Activated naive CD8-positive, alpha-beta T cell (primary cell): ENCODE data around the gene SLC6A11.

Source experiments
- H3K27ac Mint-ChIP-seq: one replicate; pipeline ENCODE4 v1.8.0; 2021; ENCODE audit warnings: mixed read lengths
- H3K27me3 Mint-ChIP-seq: one replicate; pipeline ENCODE4 v1.8.0; 2021; ENCODE audit warnings: mixed read lengths
- H3K36me3 Mint-ChIP-seq: one replicate; pipeline ENCODE4 v1.8.0; 2021; ENCODE audit warnings: mixed read lengths
- H3K4me1 Mint-ChIP-seq: one replicate; pipeline ENCODE4 v1.8.0; 2021; ENCODE audit warnings: low read depth, mixed read lengths
- H3K4me3 Mint-ChIP-seq: one replicate; pipeline ENCODE4 v1.8.0; 2021; ENCODE audit warnings: mild to moderate bottlenecking, mixed read lengths
- H3K9me3 Mint-ChIP-seq: one replicate; pipeline ENCODE4 v1.8.0; 2021; ENCODE audit warnings: low read depth, mixed read lengths

Gene SLC6A11

DNA sequence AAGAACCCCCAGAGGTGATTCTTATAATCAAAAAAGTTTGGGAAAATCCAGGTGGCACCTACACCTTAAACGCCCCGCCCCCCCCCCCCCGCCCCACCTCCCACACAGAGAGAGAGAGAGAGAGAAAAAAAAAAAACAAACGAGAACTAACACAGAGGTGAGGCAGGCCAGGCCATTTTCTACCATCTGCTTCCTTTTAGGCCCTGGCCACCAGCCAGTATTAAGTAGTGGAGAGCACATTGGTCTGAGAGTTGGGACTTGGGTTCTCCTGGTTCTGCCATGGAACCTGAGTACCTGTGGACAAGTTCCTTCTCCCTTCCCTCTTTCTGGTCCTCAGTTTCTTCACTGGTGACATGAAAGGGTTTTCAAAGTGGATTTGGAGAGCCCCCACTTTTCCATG lies 60.6 kb downstream of the SLC6A11 start:
- no peaks in the 10 kb centered on the region for H3K36me3 Mint-ChIP-seq
- H3K27me3 Mint-ChIP-seq: peaks cover 6% of the 10 kb centered on the region
- no peak overlapping the region for H3K4me3 Mint-ChIP-seq

GRCh38 chr3:10882851-10883250 lies 66.8 kb downstream of the SLC6A11 start:
- Mint-ChIP-seq H3K36me3 (no peaks in the 10 kb centered on the region), H3K9me3 (no peaks in the 10 kb centered on the region), H3K27me3 (peaks cover 1% of the 10 kb centered on the region), H3K27ac (no peak overlapping the region), H3K4me3 (no peak overlapping the region), H3K4me1 (no peaks in the 10 kb centered on the region)

More for the DNA sequence above, 60.6 kb downstream of the SLC6A11 start:
- Mint-ChIP-seq H3K27ac (no peak overlapping the region), H3K4me1 (no peaks in the 10 kb centered on the region), H3K9me3 (no peaks in the 10 kb centered on the region)

DNA sequence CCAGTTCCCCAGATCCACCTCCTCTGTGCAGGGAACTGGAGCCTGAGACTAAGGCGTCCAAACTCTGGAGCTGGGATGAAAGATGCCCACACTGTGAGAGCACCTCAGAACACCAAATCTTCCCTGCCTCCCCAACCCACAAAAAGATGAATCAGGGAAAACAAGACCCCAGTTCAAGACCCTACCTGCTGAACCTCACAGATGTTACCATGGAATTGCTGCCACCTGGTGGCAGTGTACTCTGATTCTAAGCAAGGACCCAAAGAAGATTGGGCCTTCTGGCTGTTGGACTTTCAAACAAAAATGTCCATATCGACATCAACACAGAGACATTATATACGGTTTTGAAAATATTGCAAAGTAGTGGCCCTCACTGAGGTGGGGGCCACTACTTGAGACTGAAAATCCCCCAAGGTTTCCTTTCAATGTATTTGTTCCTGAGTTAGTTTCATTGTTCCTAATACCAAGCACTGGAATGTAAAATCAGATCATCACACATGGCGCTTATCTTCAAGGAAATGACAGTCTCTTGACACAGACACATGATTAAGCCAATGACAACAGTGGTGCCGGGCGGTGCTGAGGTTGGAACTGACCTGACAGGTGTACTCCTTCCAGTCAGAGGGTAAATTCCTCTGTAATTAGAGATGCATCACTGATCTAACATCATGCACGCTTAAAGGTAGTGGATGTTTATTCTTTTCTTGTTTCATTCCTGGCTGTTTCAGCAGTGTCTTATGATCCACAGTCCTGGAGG lies 67.6 kb downstream of the SLC6A11 start:
- Mint-ChIP-seq H3K27me3 (peaks cover 1% of the 10 kb centered on the region), H3K36me3 (no peaks in the 10 kb centered on the region), H3K27ac (no peak overlapping the region), H3K4me1 (peaks cover 3% of the 10 kb centered on the region), H3K9me3 (no peaks in the 10 kb centered on the region), H3K4me3 (no peak overlapping the region)

GRCh38 chr3:10887015-10887414 lies 71.0 kb downstream of the SLC6A11 start:
- no peaks in the 10 kb centered on the region for H3K27me3 Mint-ChIP-seq
- no peak overlapping the region for H3K27ac Mint-ChIP-seq
- H3K4me3 Mint-ChIP-seq: no peak overlapping the region

DNA sequence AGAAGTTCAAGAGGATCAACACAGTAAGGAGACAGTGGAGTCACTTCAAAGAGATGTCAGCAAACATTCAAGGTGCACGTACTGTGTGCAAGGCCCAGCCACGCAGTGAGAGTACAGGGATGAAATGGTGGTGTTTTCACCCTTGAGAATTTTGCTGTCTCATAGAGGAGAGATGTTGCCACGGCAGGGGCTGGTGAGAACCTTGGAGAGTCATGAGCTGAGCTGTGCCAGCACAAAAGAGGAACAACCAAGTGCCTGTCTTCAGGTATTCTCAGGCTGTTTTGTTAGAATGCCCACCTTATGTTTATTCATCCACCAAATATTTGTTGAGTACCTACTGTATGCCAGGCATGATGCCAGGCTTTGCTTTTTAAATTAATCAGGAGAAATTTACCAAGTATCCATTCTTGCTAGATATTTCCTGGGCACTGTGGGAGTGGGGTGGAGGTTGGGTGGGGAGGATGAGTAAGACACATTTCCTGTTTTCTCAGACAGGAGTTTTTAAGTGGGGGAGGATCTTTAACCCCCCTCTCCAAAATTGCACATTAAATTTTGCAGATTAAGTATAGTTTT lies 72.6 kb downstream of the SLC6A11 start:
- Mint-ChIP-seq H3K9me3 (peaks cover 5% of the 10 kb centered on the region), H3K36me3 (no peaks in the 10 kb centered on the region), H3K4me1 (peaks cover 3% of the 10 kb centered on the region), H3K27me3 (peaks cover 5% of the 10 kb centered on the region), H3K27ac (no peak overlapping the region), H3K4me3 (no peak overlapping the region)

More at GRCh38 chr3:10887015-10887414, 71.0 kb downstream of the SLC6A11 start:
- H3K4me1 Mint-ChIP-seq: peaks cover 3% of the 10 kb centered on the region
- H3K9me3 Mint-ChIP-seq: peaks cover 5% of the 10 kb centered on the region
- no peaks in the 10 kb centered on the region for H3K36me3 Mint-ChIP-seq

GRCh38 chr3:10889206-10889960 lies 73.4 kb downstream of the SLC6A11 start:
- peaks cover 5% of the 10 kb centered on the region for H3K9me3 Mint-ChIP-seq
- no peaks in the 10 kb centered on the region for H3K36me3 Mint-ChIP-seq
- H3K27me3 Mint-ChIP-seq: peaks cover 9% of the 10 kb centered on the region
- H3K4me3 Mint-ChIP-seq: no peak overlapping the region
- no peak overlapping the region for H3K27ac Mint-ChIP-seq
- peaks cover 3% of the 10 kb centered on the region for H3K4me1 Mint-ChIP-seq

GRCh38 chr3:10890665-10891064 lies 74.6 kb downstream of the SLC6A11 start:
- H3K27ac Mint-ChIP-seq: no peak overlapping the region
- H3K36me3 Mint-ChIP-seq: no peaks in the 10 kb centered on the region
- H3K9me3 Mint-ChIP-seq: peaks cover 5% of the 10 kb centered on the region
- peaks cover 3% of the 10 kb centered on the region for H3K4me1 Mint-ChIP-seq
- no peak overlapping the region for H3K4me3 Mint-ChIP-seq
- H3K27me3 Mint-ChIP-seq: peaks cover 13% of the 10 kb centered on the region

DNA sequence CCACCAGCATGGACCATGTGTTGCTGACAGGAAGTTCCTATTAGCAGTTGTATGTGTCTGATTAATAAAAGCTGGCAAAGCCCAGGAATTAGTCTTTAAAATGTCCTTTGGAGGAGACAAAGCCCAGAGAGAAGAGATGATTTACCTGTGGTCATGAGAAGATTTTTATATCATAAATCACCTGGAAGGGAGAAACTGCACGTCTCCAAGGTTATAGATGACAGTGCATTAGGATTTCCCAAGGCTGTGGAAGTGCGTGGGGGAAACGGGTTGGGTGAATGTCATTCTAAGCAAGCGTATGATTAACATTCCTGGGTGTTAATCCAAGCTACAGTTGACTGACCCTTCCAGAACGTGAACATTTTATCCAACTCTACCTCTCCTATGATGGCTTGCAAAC lies 76.6 kb downstream of the SLC6A11 start:
- H3K27ac Mint-ChIP-seq: no peak overlapping the region
- no peaks in the 10 kb centered on the region for H3K36me3 Mint-ChIP-seq
- no peak overlapping the region for H3K4me3 Mint-ChIP-seq
- H3K4me1 Mint-ChIP-seq: peaks cover 3% of the 10 kb centered on the region
- H3K27me3 Mint-ChIP-seq: peaks cover 13% of the 10 kb centered on the region
- H3K9me3 Mint-ChIP-seq: peaks cover 5% of the 10 kb centered on the region

GRCh38 chr3:10901296-10901945 lies 85.4 kb downstream of the SLC6A11 start:
- H3K4me1 Mint-ChIP-seq: no peaks in the 10 kb centered on the region
- H3K36me3 Mint-ChIP-seq: no peaks in the 10 kb centered on the region
- H3K9me3 Mint-ChIP-seq: peaks cover 7% of the 10 kb centered on the region
- peaks cover 4% of the 10 kb centered on the region for H3K27me3 Mint-ChIP-seq
- no peak overlapping the region for H3K27ac Mint-ChIP-seq
- no peak overlapping the region for H3K4me3 Mint-ChIP-seq

DNA sequence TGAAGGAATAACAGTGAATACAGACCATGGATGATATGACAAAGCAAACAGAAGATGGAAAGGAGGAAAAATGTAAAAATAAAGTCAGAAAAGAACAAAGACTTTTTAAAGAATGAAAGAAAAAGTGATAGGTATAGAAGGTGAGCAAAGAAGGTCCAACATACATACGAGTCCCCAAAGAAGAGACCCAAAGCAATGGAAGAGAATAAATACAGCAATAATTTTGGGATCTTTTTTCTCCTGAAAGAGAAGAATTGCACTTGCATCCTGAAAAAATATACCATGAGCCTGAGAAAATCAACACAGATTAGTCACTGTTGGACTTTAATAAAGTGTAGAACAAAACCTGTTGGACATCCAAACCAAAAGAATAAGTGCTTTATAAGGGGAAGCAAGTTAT lies 91.2 kb downstream of the SLC6A11 start:
- peaks cover 5% of the 10 kb centered on the region for H3K27me3 Mint-ChIP-seq
- no peaks in the 10 kb centered on the region for H3K4me1 Mint-ChIP-seq
- H3K27ac Mint-ChIP-seq: no peak overlapping the region
- H3K9me3 Mint-ChIP-seq: peaks cover 19% of the 10 kb centered on the region
- H3K36me3 Mint-ChIP-seq: no peaks in the 10 kb centered on the region
- H3K4me3 Mint-ChIP-seq: no peak overlapping the region

DNA sequence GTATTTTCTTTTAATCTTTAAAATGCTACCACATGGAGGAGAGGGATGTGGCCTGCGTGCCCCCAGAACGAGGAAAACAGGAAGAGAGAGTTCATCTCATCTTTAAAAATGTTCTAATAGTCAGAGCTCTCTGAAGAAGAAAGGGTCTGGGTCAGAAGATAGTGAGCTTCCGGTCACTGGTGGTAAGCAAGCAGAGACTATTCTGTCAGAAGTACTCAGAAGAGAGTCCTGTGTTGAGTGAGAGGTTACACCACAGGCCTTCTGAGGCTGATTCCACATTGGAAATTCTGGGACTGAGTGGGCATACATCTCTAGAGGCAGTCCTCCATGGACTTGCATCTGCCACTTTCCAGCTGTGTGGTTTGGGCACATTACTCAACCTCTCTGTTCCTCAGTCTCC lies 94.3 kb downstream of the SLC6A11 start:
- Mint-ChIP-seq H3K4me3 (no peak overlapping the region), H3K27me3 (peaks cover 6% of the 10 kb centered on the region), H3K36me3 (no peaks in the 10 kb centered on the region), H3K27ac (no peak overlapping the region), H3K9me3 (peaks cover 19% of the 10 kb centered on the region), H3K4me1 (no peaks in the 10 kb centered on the region)

GRCh38 chr3:10911350-10912002 lies 95.4 kb downstream of the SLC6A11 start:
- no peaks in the 10 kb centered on the region for H3K4me1 Mint-ChIP-seq
- no peak overlapping the region for H3K27ac Mint-ChIP-seq
- H3K36me3 Mint-ChIP-seq: no peaks in the 10 kb centered on the region
- peaks cover 6% of the 10 kb centered on the region for H3K27me3 Mint-ChIP-seq
- H3K4me3 Mint-ChIP-seq: no peak overlapping the region
- H3K9me3 Mint-ChIP-seq: peaks cover 11% of the 10 kb centered on the region

GRCh38 chr3:10912786-10913185 lies 96.8 kb downstream of the SLC6A11 start:
- H3K4me1 Mint-ChIP-seq: no peaks in the 10 kb centered on the region
- no peak overlapping the region for H3K27ac Mint-ChIP-seq
- H3K36me3 Mint-ChIP-seq: no peaks in the 10 kb centered on the region
- H3K27me3 Mint-ChIP-seq: peaks cover 9% of the 10 kb centered on the region
- H3K9me3 Mint-ChIP-seq: no peaks in the 10 kb centered on the region
- H3K4me3 Mint-ChIP-seq: no peak overlapping the region

DNA sequence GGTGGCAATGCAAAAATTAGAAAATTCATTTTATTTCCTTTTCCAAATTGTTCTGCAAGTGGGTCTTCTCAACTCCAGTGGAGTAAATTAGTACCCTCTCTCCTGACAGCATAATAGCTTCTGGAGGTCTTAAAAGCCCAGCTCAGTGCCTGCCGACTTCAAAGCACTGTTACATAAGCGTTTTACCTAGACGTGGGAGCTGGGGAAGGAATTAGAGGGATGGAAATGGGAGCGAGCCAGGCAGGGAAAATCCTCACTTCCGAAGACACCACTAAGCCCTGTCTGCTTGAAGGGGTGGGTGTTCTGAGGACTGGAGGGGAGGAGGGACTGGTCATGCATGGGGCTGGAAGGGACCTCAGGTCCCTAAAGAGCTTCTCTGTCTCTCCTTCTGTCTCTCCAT lies 99.3 kb downstream of the SLC6A11 start:
- H3K4me3 Mint-ChIP-seq: no peak overlapping the region
- H3K36me3 Mint-ChIP-seq: no peaks in the 10 kb centered on the region

More for the DNA sequence above, 99.3 kb downstream of the SLC6A11 start:
- H3K9me3 Mint-ChIP-seq: no peaks in the 10 kb centered on the region
- H3K27me3 Mint-ChIP-seq: peaks cover 15% of the 10 kb centered on the region
- H3K4me1 Mint-ChIP-seq: no peaks in the 10 kb centered on the region
- H3K27ac Mint-ChIP-seq: no peak overlapping the region
